ENCODE data around the gene CCDC201.

The CCDC201 gene

GRCh38 chr7:45873035-45873354 is at the start of gene CCDC201:
TSS of gene CCDC201 (minus strand) at chr7:45873082. CDS start at chr7:45873007, 75 bp downstream.
- no peak for DNase-seq

- DNase-seq = peak; percentile 7
Measured at GRCh38 chr7:45921699-45922519, 49.0 kb upstream of the CCDC201 start.

- no peak for DNase-seq
Measured at GRCh38 chr7:45921381-45921698, 48.5 kb upstream of the CCDC201 start.

GRCh38 chr7:45920502-45921380 is 47.9 kb upstream of the CCDC201 start, which contains the start of gene IGFBP3:
TSS of gene IGFBP3 (minus strand) at chr7:45921272. CDS start at chr7:45921140, 132 bp downstream.
- peak; percentile 19 for DNase-seq

GRCh38 chr7:45919993-45920459 is 47.1 kb upstream of the CCDC201 start:
- no peak for DNase-seq

- no peak for DNase-seq
Measured at GRCh38 chr7:45919231-45919784, 46.4 kb upstream of the CCDC201 start.

- no peak for DNase-seq
Measured at GRCh38 chr7:45918556-45918955, 45.7 kb upstream of the CCDC201 start.

GRCh38 chr7:45917658-45918057 is 44.8 kb upstream of the CCDC201 start:
- DNase-seq = peak; percentile 4

- no peak for DNase-seq
Measured at GRCh38 chr7:45917064-45917463, 44.2 kb upstream of the CCDC201 start.

GRCh38 chr7:45915606-45916005 is 42.7 kb upstream of the CCDC201 start:
- no peak for DNase-seq

GRCh38 chr7:45914911-45915310 is 42.0 kb upstream of the CCDC201 start:
- no peak for DNase-seq

GRCh38 chr7:45912972-45913371 is 40.1 kb upstream of the CCDC201 start:
- DNase-seq = no peak

GRCh38 chr7:45911311-45911710 is 38.4 kb upstream of the CCDC201 start:
- DNase-seq = no peak

- DNase-seq = no peak
Measured at GRCh38 chr7:45910855-45911254, 38.0 kb upstream of the CCDC201 start.

- DNase-seq = no peak
Measured at GRCh38 chr7:45909561-45909960, 36.7 kb upstream of the CCDC201 start.

GRCh38 chr7:45902820-45903219 is 29.9 kb upstream of the CCDC201 start:
- no peak for DNase-seq

GRCh38 chr7:45901566-45901965 is 28.7 kb upstream of the CCDC201 start:
- DNase-seq = no peak

- DNase-seq = no peak
Measured at GRCh38 chr7:45898222-45898621, 25.3 kb upstream of the CCDC201 start.

GRCh38 chr7:45897042-45897690 is 24.3 kb upstream of the CCDC201 start:
- DNase-seq = no peak

- no peak for DNase-seq
Measured at GRCh38 chr7:45894665-45895062, 21.8 kb upstream of the CCDC201 start.

- DNase-seq = no peak
Measured at GRCh38 chr7:45893996-45894664, 21.2 kb upstream of the CCDC201 start.

GRCh38 chr7:45893374-45893995 is 20.6 kb upstream of the CCDC201 start:
- no peak for DNase-seq

All from KG1 (cell line).